Keratinocyte (primary cell): Measurements from ENCODE around the gene F7. TPM values are rescaled to one million over a fixed set of nuclear protein-coding genes. Genes with fewer than 3 reads are reported as not detected.

Experiments used
- DNase-seq: peaks from one replicate; pipeline ENCODE4 v3.0.0-alpha.2; 2011; ENCODE audit warnings: low read depth, missing footprints, low spot score
- FAIRE-seq: peaks from 2 replicates; lab custom pipeline; 2011; peaks lifted over from hg19 to GRCh38; lab: Jason Lieb, UNC
- H2AFZ ChIP-seq: 2 replicates; pipeline ENCODE4 v1.6.0; 2012; ENCODE audit warnings: low read length, control low read depth, inconsistent platforms; ENCODE audit not compliant: control insufficient read depth
- H3K27ac ChIP-seq: 2 replicates; pipeline ENCODE4 v1.5.1; 2011; ENCODE audit warnings: low read length; ENCODE audit not compliant: control insufficient read depth, insufficient read depth
- H3K27me3 ChIP-seq: 3 replicates; pipeline ENCODE4 v1.6.0; 2011; ENCODE audit warnings: low read length; ENCODE audit not compliant: control insufficient read depth, insufficient read depth; ENCODE audit errors: extremely low read depth
- H3K36me3 ChIP-seq, 2 experiments: 2 replicates in 1 of 2; 3 replicates in 1 of 2; pipeline ENCODE4 v1.5.1; 2011; ENCODE audit warnings: low read length in 2 of 2, mild to moderate bottlenecking in 1 of 2; ENCODE audit not compliant: control insufficient read depth in 2 of 2, insufficient read depth in 2 of 2; ENCODE audit errors: extremely low read depth in 1 of 2
- H3K4me1 ChIP-seq: 3 replicates; pipeline ENCODE4 v1.5.1; 2011; ENCODE audit warnings: low read length; ENCODE audit not compliant: control insufficient read depth, insufficient read depth; ENCODE audit errors: extremely low read depth
- H3K4me2 ChIP-seq: 3 replicates; pipeline ENCODE4 v1.6.0; 2011; ENCODE audit warnings: low read depth, low read length; ENCODE audit not compliant: control insufficient read depth, insufficient read depth; ENCODE audit errors: extremely low read depth
- H3K4me3 ChIP-seq, 3 experiments: fragments of 200-600 bp in 1 of 3; sonication (generic) in 1 of 3; 2 replicates in 2 of 3; 3 replicates in 1 of 3; pipeline ENCODE4 v1.5.1; 2011 to 2016; ENCODE audit warnings: low read length in 3 of 3, mild to moderate bottlenecking in 3 of 3, control low read depth in 2 of 3, inconsistent platforms in 1 of 3, low read depth in 1 of 3, mixed read lengths in 1 of 3, mixed run types in 1 of 3, moderate library complexity in 1 of 3; ENCODE audit not compliant: control insufficient read depth in 2 of 3, insufficient read depth in 2 of 3; ENCODE audit errors: extremely low read depth in 1 of 3
- H3K79me2 ChIP-seq: 2 replicates; pipeline ENCODE4 v1.6.0; 2012; ENCODE audit warnings: low read length; ENCODE audit not compliant: control insufficient read depth, insufficient read depth
- H3K9ac ChIP-seq: 3 replicates; pipeline ENCODE4 v1.6.0; 2011; ENCODE audit warnings: low read length; ENCODE audit not compliant: control insufficient read depth, insufficient read depth; ENCODE audit errors: extremely low read depth
- H3K9me1 ChIP-seq: 3 replicates; pipeline ENCODE4 v1.6.0; 2011; ENCODE audit warnings: low read length; ENCODE audit not compliant: control insufficient read depth, insufficient read depth; ENCODE audit errors: extremely low read depth
- H3K9me3 ChIP-seq: 2 replicates; pipeline ENCODE4 v1.5.1; 2012; ENCODE audit warnings: low read depth, low read length; ENCODE audit not compliant: control insufficient read depth
- H4K20me1 ChIP-seq: 3 replicates; pipeline ENCODE4 v1.6.0; 2011; ENCODE audit warnings: low read length; ENCODE audit not compliant: control insufficient read depth, insufficient read depth; ENCODE audit errors: extremely low read depth
- EZH2 ChIP-seq: IDR thresholded peaks from one replicate; pipeline ENCODE4 v1.6.1; 2012; ENCODE audit warnings: inconsistent platforms, mild to moderate bottlenecking, low read length, moderate library complexity
- dilution Hi-C: fragments of 300-500 bp; cut with MboI; formaldehyde crosslinking; loops from one replicate; pipeline ENCODE4 v1.7.0; 2020; ENCODE audit warnings: low sequenced_read_pairs; ENCODE audit not compliant: extremely low pct_ligation_motif_present
- polyA plus RNA-seq, 5 experiments: library from polyadenylated mRNA; depleted of rRNA in 3 of 5; stranded (reverse) in 3 of 5; stranded (forward) in 1 of 5; unstranded in 1 of 5; fragments of >200 nt; gene quantifications; 1 replicate in 1 of 5; 2 replicates in 3 of 5; 3 replicates in 1 of 5; pipeline versions ENCODE4 v1.2.1 to v1.2.3, GENCODE V29; 2011 to 2012; ENCODE audit warnings: missing spikeins in 2 of 5, low read depth in 1 of 5, low replicate concordance in 1 of 5
- TF ChIP-seq, protein P1 (sequence below), 3 experiments: IDR thresholded peaks in 1 of 3; conservative IDR thresholded peaks in 1 of 3; optimal IDR thresholded peaks in 1 of 3; 2 replicates in 2 of 3; 3 replicates in 1 of 3; pipeline versions ENCODE3 to v1.5.1; 2011; ENCODE audit warnings: low read length in 3 of 3, mild to moderate bottlenecking in 3 of 3, moderate library complexity in 2 of 3, control low read depth in 1 of 3, inconsistent platforms in 1 of 3; ENCODE audit not compliant: insufficient read depth in 2 of 3; ENCODE audit errors: extremely low read depth in 1 of 3

The F7 gene
- polyA plus RNA-seq, 1 donor (not counting 4 experiments of a cell fraction or from before 2014, with no cell fraction given), result not detected

DNA sequence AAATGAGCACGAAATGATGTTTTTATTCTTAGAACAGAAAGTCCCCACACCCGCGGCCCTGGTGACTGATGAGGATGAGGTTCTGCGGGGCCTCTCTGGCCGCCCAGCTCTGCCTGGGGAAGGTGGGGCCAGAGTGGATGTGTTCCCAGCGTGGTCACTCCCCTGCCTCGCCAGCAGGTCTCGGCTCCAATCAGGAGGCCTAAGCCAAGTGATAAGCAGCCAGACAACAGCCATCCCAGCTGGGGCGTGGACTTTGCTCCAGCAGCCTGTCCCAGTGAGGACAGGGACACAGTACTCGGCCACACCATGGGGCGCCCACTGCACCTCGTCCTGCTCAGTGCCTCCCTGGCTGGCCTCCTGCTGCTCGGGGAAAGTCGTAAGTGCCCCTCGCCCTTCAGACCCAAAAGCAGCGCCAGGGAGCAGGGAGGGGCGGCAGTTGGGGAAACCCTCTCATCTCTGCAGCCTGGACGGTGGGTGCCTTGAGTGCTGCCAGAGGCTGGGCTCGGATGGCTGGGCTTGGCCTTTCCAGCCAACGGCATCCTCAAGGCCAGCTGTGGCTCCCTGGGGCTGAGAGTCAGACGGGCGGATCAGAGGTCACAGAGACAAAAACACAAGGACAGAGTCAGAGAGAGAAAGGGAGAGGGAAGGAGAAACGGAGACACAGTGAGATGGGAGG is 17.1 kb downstream of the F7 start, which contains the start of gene F10:
F10 (plus strand) TSS at position 250 of the 676 bp plus-strand sequence; CDS start at position 307, 57 bp downstream.
- Histone ChIP-seq H3K27me3 (peaks cover 2% of the 10 kb centered on the region), H3K79me2 (no peaks in the 10 kb centered on the region), H3K9me3 (no peaks in the 10 kb centered on the region), H3K4me2 (no peak within 1 kb of the TSS), H3K9me1 (no peaks in the 10 kb centered on the region), H3K4me1 (no peaks in the 10 kb centered on the region), H4K20me1 (no peaks in the 10 kb centered on the region), H3K27ac (no peak within 1 kb of the TSS), H2AFZ (no peak within 1 kb of the TSS), H3K4me3 (no peak within 1 kb of the TSS), H3K36me3 (no peaks in the 10 kb centered on the region), H3K9ac (no peak within 1 kb of the TSS)
- no peak for FAIRE-seq
- TF ChIP-seq, protein P1, sequence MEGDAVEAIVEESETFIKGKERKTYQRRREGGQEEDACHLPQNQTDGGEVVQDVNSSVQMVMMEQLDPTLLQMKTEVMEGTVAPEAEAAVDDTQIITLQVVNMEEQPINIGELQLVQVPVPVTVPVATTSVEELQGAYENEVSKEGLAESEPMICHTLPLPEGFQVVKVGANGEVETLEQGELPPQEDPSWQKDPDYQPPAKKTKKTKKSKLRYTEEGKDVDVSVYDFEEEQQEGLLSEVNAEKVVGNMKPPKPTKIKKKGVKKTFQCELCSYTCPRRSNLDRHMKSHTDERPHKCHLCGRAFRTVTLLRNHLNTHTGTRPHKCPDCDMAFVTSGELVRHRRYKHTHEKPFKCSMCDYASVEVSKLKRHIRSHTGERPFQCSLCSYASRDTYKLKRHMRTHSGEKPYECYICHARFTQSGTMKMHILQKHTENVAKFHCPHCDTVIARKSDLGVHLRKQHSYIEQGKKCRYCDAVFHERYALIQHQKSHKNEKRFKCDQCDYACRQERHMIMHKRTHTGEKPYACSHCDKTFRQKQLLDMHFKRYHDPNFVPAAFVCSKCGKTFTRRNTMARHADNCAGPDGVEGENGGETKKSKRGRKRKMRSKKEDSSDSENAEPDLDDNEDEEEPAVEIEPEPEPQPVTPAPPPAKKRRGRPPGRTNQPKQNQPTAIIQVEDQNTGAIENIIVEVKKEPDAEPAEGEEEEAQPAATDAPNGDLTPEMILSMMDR (optimal IDR thresholded peaks at IDR 0.05 in 1 of 3, IDR thresholded peaks at IDR 0.05 in 1 of 3, conservative IDR thresholded peaks at IDR 0.05 in 1 of 3; ENCODE audit: extremely low read depth in 1 of 3, insufficient read depth in 2 of 3, low read length in 3 of 3), result no peak
- no peak for TF ChIP-seq EZH2
- no peak for DNase-seq
- dilution Hi-C loops, result no loop called here

DNA sequence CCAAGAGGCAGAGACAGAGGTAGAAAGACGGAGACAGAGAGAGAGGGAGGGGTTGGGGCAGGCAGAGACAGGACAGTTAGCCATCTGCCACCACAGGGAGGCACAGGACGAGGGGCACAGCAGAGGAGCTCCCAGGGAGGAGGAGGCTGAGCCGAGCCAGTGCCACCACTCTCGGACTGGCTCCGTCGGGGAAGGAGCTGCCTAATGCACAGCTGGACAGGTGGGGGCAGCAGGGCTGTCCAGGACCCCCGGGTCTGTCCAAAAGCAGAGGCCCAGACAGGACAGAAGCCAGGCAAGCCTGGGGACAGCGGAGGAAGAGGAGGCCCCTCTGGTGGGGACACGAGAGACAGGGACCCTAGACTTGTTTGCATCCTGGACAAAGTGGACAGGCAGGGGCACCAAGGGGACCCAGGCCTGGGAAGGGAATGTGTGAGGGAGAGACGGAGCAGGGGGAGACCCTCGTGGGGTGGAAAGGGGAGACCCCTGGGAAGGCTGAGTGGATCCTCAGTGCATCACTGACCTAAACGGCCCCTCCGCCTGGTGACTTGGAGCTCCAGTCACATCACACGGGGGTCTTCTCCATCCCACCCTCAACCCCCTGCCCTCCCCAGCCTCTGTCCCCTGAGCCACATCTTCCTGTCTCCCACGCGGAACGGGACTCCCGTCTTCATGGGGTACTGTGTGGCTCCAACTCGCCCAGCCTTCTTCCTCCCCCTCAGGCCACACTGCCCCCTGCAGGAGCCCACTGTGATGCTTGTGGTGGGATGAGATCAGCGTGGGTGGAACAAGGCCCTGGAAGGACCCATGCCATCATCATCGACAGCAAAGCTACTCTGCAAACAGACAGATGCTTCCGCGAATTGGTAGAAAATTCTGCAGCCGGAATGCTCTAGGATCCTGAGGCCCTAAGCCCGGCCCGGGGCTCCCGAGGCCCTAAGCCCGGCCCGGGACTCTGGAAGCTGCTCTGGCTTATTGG is 17.9 kb downstream of the F7 start:
- H3K27ac ChIP-seq, result no peak overlapping the region
- H3K9ac ChIP-seq, result no peak overlapping the region

More for the DNA sequence above, 17.9 kb downstream of the F7 start:
- no peak for FAIRE-seq
- TF ChIP-seq, protein P1 (optimal IDR thresholded peaks at IDR 0.05 in 1 of 3, IDR thresholded peaks at IDR 0.05 in 1 of 3, conservative IDR thresholded peaks at IDR 0.05 in 1 of 3; ENCODE audit: extremely low read depth in 1 of 3, insufficient read depth in 2 of 3, low read length in 3 of 3), result no peak
- no peak for TF ChIP-seq EZH2
- Histone ChIP-seq H3K9me3 (no peaks in the 10 kb centered on the region), H2AFZ (no peak overlapping the region), H4K20me1 (no peaks in the 10 kb centered on the region), H3K27me3 (peaks cover 2% of the 10 kb centered on the region), H3K9me1 (no peaks in the 10 kb centered on the region), H3K4me1 (no peaks in the 10 kb centered on the region), H3K79me2 (no peaks in the 10 kb centered on the region), H3K4me3 (no peak overlapping the region), H3K4me2 (no peak overlapping the region), H3K36me3 (no peaks in the 10 kb centered on the region)
- dilution Hi-C loops, result no loop called here
- no peak for DNase-seq
